Neural cell (in vitro differentiated cells): ENCODE measurements around the gene CPSF7. TPM values are rescaled to one million over a fixed set of nuclear protein-coding genes. Genes with fewer than 3 reads are reported as not detected.

ENCODE experiments used
- H2AFZ ChIP-seq: fragments of 200-600, 300-800 bp; sonication (generic), shearing (Covaris generic); 2 replicates; pipeline ENCODE4 v1.6.0; 2014; ENCODE audit warnings: low read depth, mild to moderate bottlenecking, antibody characterized with exemption, low read length, moderate library complexity
- H3F3A ChIP-seq: fragments of 200-600 bp; shearing (Covaris generic); 2 replicates; pipeline ENCODE4 v1.6.1; 2016; ENCODE audit warnings: mild to moderate bottlenecking, moderate library complexity, mixed read lengths, antibody characterized with exemption, low read length; ENCODE audit not compliant: insufficient read depth, poor library complexity, severe bottlenecking
- H3K27ac ChIP-seq: fragments of 200-600, 300-800 bp; sonication (generic), shearing (Covaris generic); 2 replicates; pipeline ENCODE4 v1.5.1; 2014; ENCODE audit warnings: mild to moderate bottlenecking, low read length, moderate library complexity
- H3K27me3 ChIP-seq: fragments of 300-800, 200-600 bp; sonication (generic), shearing (Covaris generic); 2 replicates; pipeline ENCODE4 v1.6.0; 2014; ENCODE audit warnings: mild to moderate bottlenecking, low read depth, low read length, moderate library complexity; ENCODE audit not compliant: insufficient read depth
- H3K36me3 ChIP-seq: fragments of 300-800, 200-600 bp; sonication (generic), shearing (Covaris generic); 2 replicates; pipeline ENCODE4 v1.5.1; 2014; ENCODE audit warnings: mild to moderate bottlenecking, antibody characterized with exemption, low read length, moderate library complexity; ENCODE audit not compliant: insufficient read depth
- H3K4me2 ChIP-seq: fragments of 300-800, 200-600 bp; sonication (generic), shearing (Covaris generic); 2 replicates; pipeline ENCODE4 v1.6.0; 2014; ENCODE audit warnings: mild to moderate bottlenecking, low read length
- H3K4me3 ChIP-seq: fragments of 300-800, 200-600 bp; sonication (generic), shearing (Covaris generic); 2 replicates; pipeline ENCODE4 v1.5.1; 2014; ENCODE audit warnings: mild to moderate bottlenecking, low read length, moderate library complexity
- H3K79me2 ChIP-seq: fragments of 200-600 bp; shearing (Covaris generic); replicated peaks from 2 replicates; pipeline ENCODE4 v1.6.0; 2014; ENCODE audit warnings: mild to moderate bottlenecking, low read length, moderate library complexity; ENCODE audit not compliant: insufficient read depth
- H3K9ac ChIP-seq: fragments of 300-800, 200-600 bp; sonication (generic), shearing (Covaris generic); 2 replicates; pipeline ENCODE4 v1.6.1; 2016; ENCODE audit warnings: mild to moderate bottlenecking, low read length, mixed read lengths
- H3K9me2 ChIP-seq: fragments of 200-600 bp; shearing (Covaris generic); 2 replicates; pipeline ENCODE4 v1.6.1; 2016; ENCODE audit warnings: mild to moderate bottlenecking, low read length, mixed read lengths; ENCODE audit not compliant: insufficient read depth
- H3K9me3 ChIP-seq: fragments of 200-600, 300-800 bp; sonication (generic), shearing (Covaris generic); 2 replicates; pipeline ENCODE4 v1.6.1; 2016; ENCODE audit warnings: mild to moderate bottlenecking, mixed run types, low read length, moderate library complexity, mixed read lengths
- H4K20me1 ChIP-seq: fragments of 200-600 bp; shearing (Covaris generic); 2 replicates; pipeline ENCODE4 v1.6.1; 2016; ENCODE audit warnings: mild to moderate bottlenecking, mixed run types; ENCODE audit not compliant: insufficient read depth
- CTCF ChIP-seq: fragments of 450-650 bp; IDR thresholded peaks from 2 replicates; pipeline ENCODE4 v1.5.1; 2014; ENCODE audit warnings: antibody characterized with exemption, mild to moderate bottlenecking, moderate library complexity; ENCODE audit not compliant: poor library complexity, severe bottlenecking
- EP300 ChIP-seq: fragments of 450-650 bp; conservative IDR thresholded peaks from 2 replicates; pipeline ENCODE4 v1.6.1; 2014; ENCODE audit warnings: antibody characterized with exemption, mild to moderate bottlenecking, moderate library complexity; ENCODE audit not compliant: poor library complexity, severe bottlenecking
- EZH2 ChIP-seq: fragments of 200-600, 300-800 bp; shearing (Covaris generic), sonication (generic); IDR thresholded peaks from 2 replicates; pipeline ENCODE4 v1.6.1; 2014; ENCODE audit warnings: antibody characterized with exemption, low read length, borderline replicate concordance, mild to moderate bottlenecking; ENCODE audit not compliant: insufficient read depth, poor library complexity, severe bottlenecking
- MXI1 ChIP-seq: fragments of 450-650 bp; conservative IDR thresholded peaks from 2 replicates; pipeline ENCODE4 v1.6.1; 2014; ENCODE audit warnings: antibody characterized with exemption, mild to moderate bottlenecking; ENCODE audit not compliant: poor library complexity, severe bottlenecking
- POLR2AphosphoS5 ChIP-seq: IDR thresholded peaks from 2 replicates; pipeline ENCODE4 v1.6.1; 2012
- RAD21 ChIP-seq: fragments of 450-650 bp; conservative IDR thresholded peaks from 2 replicates; pipeline ENCODE4 v1.6.1; 2014; ENCODE audit warnings: antibody characterized with exemption, mild to moderate bottlenecking, moderate library complexity
- REST ChIP-seq: IDR thresholded peaks from 2 replicates; pipeline ENCODE4 v1.6.1; 2012; ENCODE audit warnings: borderline replicate concordance
- SMC3 ChIP-seq: fragments of 450-650 bp; conservative IDR thresholded peaks from 2 replicates; pipeline ENCODE4 v1.6.1; 2014; ENCODE audit warnings: antibody characterized with exemption, mild to moderate bottlenecking, moderate library complexity; ENCODE audit not compliant: poor library complexity
- TAF1 ChIP-seq: IDR thresholded peaks from 2 replicates; pipeline ENCODE4 v1.6.1; 2012; ENCODE audit warnings: low read depth
- polyA plus RNA-seq: library from polyadenylated mRNA; depleted of rRNA; stranded (reverse); fragments of >200 nt; gene quantifications from 2 replicates; pipeline ENCODE4 v1.2.3, GENCODE V29; 2014

CPSF7 gene
- polyA plus RNA-seq, 1 donor from 2014 or later: 80.2 TPM

GRCh38 chr11:61417670-61418069, 12.1 kb downstream of the CPSF7 start:
- H3K4me3 ChIP-seq: no peak overlapping the region
- no peaks in the 10 kb centered on the region for H3F3A ChIP-seq
- no peak overlapping the region for H3K4me2 ChIP-seq
- no peaks in the 10 kb centered on the region for H4K20me1 ChIP-seq
- H3K27ac ChIP-seq: no peak overlapping the region
- H3K79me2 ChIP-seq: peaks cover 11% of the 10 kb centered on the region
- H3K36me3 ChIP-seq: peaks cover 14% of the 10 kb centered on the region
- no peak overlapping the region for H2AFZ ChIP-seq
- H3K27me3 ChIP-seq: no peaks in the 10 kb centered on the region
- no peaks in the 10 kb centered on the region for H3K9me2 ChIP-seq
- no peaks in the 10 kb centered on the region for H3K9me3 ChIP-seq
- TF ChIP-seq REST: no peak
- TF ChIP-seq POLR2AphosphoS5: no peak
- TF ChIP-seq MXI1: no peak
- TF ChIP-seq EP300: no peak
- TF ChIP-seq EZH2: no peak
- TF ChIP-seq CTCF: no peak
- TF ChIP-seq TAF1: no peak
- H3K9ac ChIP-seq: no peak overlapping the region

- H3K9me3 ChIP-seq: no peaks in the 10 kb centered on the region
- H3K9ac ChIP-seq: no peak overlapping the region
- H3K4me3 ChIP-seq: no peak overlapping the region
- H3K27me3 ChIP-seq: no peaks in the 10 kb centered on the region
- TF ChIP-seq REST (no peak), POLR2AphosphoS5 (no peak), SMC3 (no peak), RAD21 (no peak), EP300 (no peak), TAF1 (no peak), CTCF (no peak), MXI1 (no peak), EZH2 (no peak)
- H2AFZ ChIP-seq: no peak overlapping the region
- no peaks in the 10 kb centered on the region for H3F3A ChIP-seq
- peaks cover 13% of the 10 kb centered on the region for H3K79me2 ChIP-seq
- H3K9me2 ChIP-seq: no peaks in the 10 kb centered on the region
- no peak overlapping the region for H3K27ac ChIP-seq
- no peak overlapping the region for H3K4me2 ChIP-seq
- no peaks in the 10 kb centered on the region for H4K20me1 ChIP-seq
- peaks cover 14% of the 10 kb centered on the region for H3K36me3 ChIP-seq
Measured at GRCh38 chr11:61416941-61417340, 12.8 kb downstream of the CPSF7 start.
